Heart left ventricle (tissue), 16 donors: Measurements from ENCODE around the gene LGALS16. TPM values are rescaled to one million over a fixed set of nuclear protein-coding genes. Genes with fewer than 3 reads are reported as not detected.
A peak's percentile ranks its signal among the peaks of the same experiment; 100 is the strongest.

Experiments used
- ATAC-seq, 4 donors: fragments of 200-7000 bp; cut with Tn5 transposase; one replicate each; pipeline ENCODE4 v1.9.1; 2020 to 2022; ENCODE audit warnings: moderate library complexity in 4 of 4, mild to moderate bottlenecking in 3 of 4, moderate number of reproducible peaks in 1 of 4
- DNase-seq, 5 donors: peaks; one replicate each; pipeline ENCODE4 v3.0.0-alpha.2; 2020
- H3K27ac ChIP-seq, 12 donors: fragments of 200-600 bp; sonication (generic) in 4 of 12; one replicate each; pipeline versions ENCODE4 v1.5.0 to v1.8.0; 2016 to 2022; ENCODE audit warnings: mild to moderate bottlenecking in 2 of 12
- H3K27me3 ChIP-seq, 9 donors: fragments of 200-600 bp; sonication (generic) in 2 of 9; one replicate each; pipeline versions ENCODE4 v1.5.1 to v1.8.0; 2016 to 2022; ENCODE audit warnings: mild to moderate bottlenecking in 3 of 9
- H3K36me3 ChIP-seq, 9 donors: fragments of 200-600 bp; sonication (generic) in 2 of 9; one replicate each; pipeline versions ENCODE4 v1.5.0 to v1.8.0; 2018 to 2022; ENCODE audit warnings: mild to moderate bottlenecking in 2 of 9
- H3K4me1 ChIP-seq, 12 donors: fragments of 200-600 bp; sonication (generic) in 4 of 12; one replicate each; pipeline versions ENCODE4 v1.5.0 to v1.8.0; 2016 to 2022; ENCODE audit warnings: mild to moderate bottlenecking in 3 of 12
- H3K4me3 ChIP-seq, 12 donors: fragments of 200-600 bp; sonication (generic) in 4 of 12; one replicate each; pipeline versions ENCODE4 v1.5.0 to v1.8.0; 2017 to 2022; ENCODE audit warnings: mild to moderate bottlenecking in 9 of 12, moderate library complexity in 4 of 12
- H3K9me3 ChIP-seq, 12 donors: fragments of 200-600 bp; sonication (generic) in 4 of 12; one replicate each; pipeline versions ENCODE4 v1.5.0 to v1.8.0; 2016 to 2022; ENCODE audit warnings: mild to moderate bottlenecking in 1 of 12
- CTCF ChIP-seq, 12 donors: fragments of 200-600 bp; sonication (generic) in 4 of 12; IDR thresholded peaks; one replicate each; pipeline versions ENCODE4 v1.5.0 to v1.8.0; 2018 to 2022; ENCODE audit warnings: antibody characterized with exemption in 12 of 12, mild to moderate bottlenecking in 5 of 12
- POLR2A ChIP-seq, 2 donors: fragments of 450-650 bp; IDR thresholded peaks; one replicate each; pipeline ENCODE4 v1.6.1; 2017; ENCODE audit warnings: antibody characterized with exemption in 2 of 2, mild to moderate bottlenecking in 2 of 2, moderate library complexity in 2 of 2
- WGBS, 4 donors: extraction: QIAGEN DNeasy Blood & Tissue Kit in 2 of 4; methylation state at CpG; one replicate each; pipeline versions ENCODE4 v1.1.5 to v1.1.7; 2013 to 2018; 5-methylcytosine and 5-hydroxymethylcytosine counted together
- intact Hi-C, 10 donors: fragments of 100-400 bp; cut with DNase I; formaldehyde crosslinking; loops; one replicate each; pipeline versions ENCODE4 v1.11.1 to v1.14.2; 2022
- polyA plus RNA-seq, 2 donors: library from polyadenylated mRNA; stranded (reverse); fragments of 200-250 nt; gene quantifications; one replicate each; pipeline ENCODE4 v1.2.3, GENCODE V29; 2013
- total RNA-seq, 9 donors: library from RNA; depleted of rRNA in 2 of 9; stranded (reverse); fragments of >200 nt in 2 of 9; fragmentation: NEBNext Ultra II Directional in 3 of 9; extraction: Animal tissue kit (Norgen Biotek cat#: 25700) in 3 of 9; gene quantifications; one replicate each; pipeline versions ENCODE4 v1.1.0 to v1.2.4, GENCODE V29; 2016 to 2023
- donor health status: ischemic (EF 13 %, LVEDD 7.1; RV severe dilation, severe dysfunction).
- donor health status: healthy with polysubstance abuse.
- donor health status: DM: no; HTN: yes; CAD: no.
- donor health status: DM: no; HTN: no; CAD: no.
- donor health status: ischemic (EF 25% LVEDD 6.9; RV normal size, moderate dysfunction).
- donor health status: ischemic (EF 25% LVEDD 5.7; RV mildly dilated, moderate dysfunction).
- donor health status: healthy.
- donor health status: DM: yes; HTN: yes; CAD: no.
- donor health status: ischemic (EF 35%, LVEDD 5.7; RV mildly dilated, moderate dysfunction).
- donor health status: nonischemic (EF 11% LVEDD 7.7; RV severe dilation, severe dysfunction).
- donor health status: DM: yes; HTN: yes; CAD: no.
- donor health status: PGD.
- donor health status: ischemic (EF 29% LVEDD 5.4; RV normal size, mild dysfunction).
- donor health status: nonischemic (EF 23%, LVEDD 6.1; RV moderate dilation, normal function).

Gene LGALS16
- total and polyA plus RNA-seq, 11 donors = not detected

DNA sequence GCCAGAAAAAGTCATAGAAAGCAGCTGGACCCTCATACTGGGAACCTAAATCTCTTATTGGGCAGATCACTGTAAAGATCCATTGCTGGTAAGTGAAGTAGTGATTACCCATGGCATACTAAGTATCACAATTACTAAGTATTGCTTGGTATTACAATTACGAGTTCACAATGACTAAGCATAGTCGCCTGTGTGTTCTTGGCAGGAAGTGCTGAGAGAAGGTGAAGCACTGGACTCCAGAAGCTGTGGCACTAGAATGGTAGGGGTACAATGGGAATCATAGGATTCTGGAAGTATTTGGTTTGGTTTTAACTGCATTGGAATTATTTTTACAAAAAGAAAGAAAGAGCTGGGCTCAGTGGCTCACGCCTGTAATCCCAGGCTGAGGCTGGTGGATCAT lies 20.3 kb downstream of the LGALS16 start:
- 60 to 81% (median 69%) methylated on average over 3 of the region's 3 CpGs for WGBS, 4 donors
- Histone ChIP-seq H3K27ac (no peak overlapping the region), H3K27me3 (peaks cover 0 to 4% (median 0%) of the 10 kb centered on the region in 9 donors), H3K36me3 (no peaks in the 10 kb centered on the region), H3K4me1 (peaks cover 0 to 30% (median 13%) of the 10 kb centered on the region in 12 donors), H3K9me3 (no peaks in the 10 kb centered on the region), H3K4me3 (no peak overlapping the region)
- intact Hi-C loops = no loop called here
- TF ChIP-seq POLR2A (IDR thresholded peaks at IDR 0.05) (no peak), CTCF (IDR thresholded peaks at IDR 0.05) (no peak)
- ATAC-seq = no peak
- DNase-seq = no peak

GRCh38 chr19:39677961-39678889 lies 22.5 kb downstream of the LGALS16 start:
- WGBS, 4 donors = 67 to 71% (median 70%) methylated on average over 10 of the region's 10 CpGs
- TF ChIP-seq CTCF (IDR thresholded peaks at IDR 0.05) (no peak), POLR2A (IDR thresholded peaks at IDR 0.05) (no peak)
- H3K27ac ChIP-seq = peak overlapping the region in 4 of 12 donors; percentile 1 to 84 (median 46)
- H3K9me3 ChIP-seq = no peaks in the 10 kb centered on the region
- ATAC-seq (peak in 3 of 4 donors; percentile 53 to 82 (median 62)), DNase-seq (no peak)
- H3K36me3 ChIP-seq = no peaks in the 10 kb centered on the region
- peaks cover 0 to 4% (median 0%) of the 10 kb centered on the region in 9 donors for H3K27me3 ChIP-seq
- intact Hi-C loops = no loop called here
- H3K4me1 ChIP-seq = peaks cover 0 to 30% (median 13%) of the 10 kb centered on the region in 12 donors
- no peak overlapping the region for H3K4me3 ChIP-seq

DNA sequence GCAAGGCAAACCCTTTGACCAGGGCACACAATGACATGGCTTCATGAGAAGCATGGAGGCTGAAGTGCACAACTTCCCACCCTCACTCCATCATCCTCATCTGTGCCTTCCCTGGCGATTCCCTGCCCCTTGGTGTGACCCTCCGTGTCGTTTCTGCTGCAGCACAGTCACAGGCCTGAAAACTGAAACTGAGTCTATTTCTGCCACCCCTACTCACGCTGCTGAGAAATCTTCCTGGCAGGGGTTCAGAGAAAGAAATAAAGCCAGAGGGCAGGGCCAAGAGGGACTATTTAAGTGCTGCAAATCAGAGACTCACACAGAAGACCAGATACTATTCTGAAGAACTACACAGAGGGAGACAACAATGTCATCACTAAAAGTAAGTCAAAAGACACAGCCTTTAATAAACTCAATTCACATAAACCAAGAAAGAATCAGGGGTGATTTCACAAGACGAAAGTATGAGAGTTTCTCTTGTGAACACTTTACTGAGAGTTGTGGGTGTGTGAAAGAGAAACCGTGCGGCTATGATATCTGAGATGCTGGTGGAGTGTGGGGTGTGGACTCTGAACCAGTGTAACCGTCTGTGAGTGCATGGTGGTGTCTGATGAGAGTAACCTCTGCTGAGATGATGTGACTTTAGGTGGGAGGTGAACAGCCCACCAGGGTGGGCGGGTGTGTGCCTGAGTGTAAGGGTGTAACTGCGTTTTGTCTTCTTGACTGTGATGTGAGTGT lies 23.5 kb downstream of the LGALS16 start:
- H3K4me3 ChIP-seq = peak overlapping the region in 1 of 12 donors; percentile 46
- ATAC-seq (peak; percentile 51 to 90 (median 65)), DNase-seq (no peak)
- intact Hi-C loops = no loop called here
- H3K9me3 ChIP-seq = no peaks in the 10 kb centered on the region
- 35 to 53% (median 41%) methylated on average over 10 of the region's 10 CpGs for WGBS, 4 donors
- no peaks in the 10 kb centered on the region for H3K36me3 ChIP-seq
- H3K27me3 ChIP-seq = peaks cover 0 to 4% (median 0%) of the 10 kb centered on the region in 9 donors
- peaks cover 0 to 30% (median 13%) of the 10 kb centered on the region in 12 donors for H3K4me1 ChIP-seq
- TF ChIP-seq POLR2A (IDR thresholded peaks at IDR 0.05) (no peak), CTCF (IDR thresholded peaks at IDR 0.05) (no peak)
- peak overlapping the region in 4 of 12 donors; percentile 1 to 84 (median 46) for H3K27ac ChIP-seq

DNA sequence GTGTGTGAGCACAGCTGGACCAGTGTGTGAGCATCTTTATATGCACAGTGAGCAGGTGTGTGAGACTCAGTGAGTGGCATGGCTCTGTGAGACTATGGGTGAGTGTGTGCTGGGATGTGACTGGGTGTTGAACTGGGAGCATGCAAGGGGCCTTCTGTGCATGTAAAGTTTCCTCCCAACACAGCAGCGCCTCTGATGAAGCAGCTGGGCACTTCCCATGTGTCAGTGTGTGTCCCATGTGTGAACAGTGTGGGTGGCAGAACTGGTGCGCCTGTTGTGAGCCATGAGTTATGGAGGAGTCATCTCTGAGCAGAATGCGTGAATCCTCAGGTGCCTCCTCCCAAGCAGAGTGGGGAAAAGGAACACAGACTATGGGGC lies 24.1 kb downstream of the LGALS16 start:
- intact Hi-C loops = no loop called here
- H3K36me3 ChIP-seq = no peaks in the 10 kb centered on the region
- peak overlapping the region in 1 of 12 donors; percentile 46 for H3K4me3 ChIP-seq
- WGBS, 4 donors = 74 to 91% (median 85%) methylated on average over 3 of the region's 3 CpGs
- H3K27me3 ChIP-seq = peaks cover 0 to 4% (median 0%) of the 10 kb centered on the region in 9 donors
- H3K4me1 ChIP-seq = peaks cover 0 to 30% (median 13%) of the 10 kb centered on the region in 12 donors
- no peak for DNase-seq
- peak overlapping the region in 1 of 12 donors; percentile 84 for H3K27ac ChIP-seq
- H3K9me3 ChIP-seq = no peaks in the 10 kb centered on the region
- ATAC-seq = no peak
- TF ChIP-seq CTCF (IDR thresholded peaks at IDR 0.05) = no peak
- TF ChIP-seq POLR2A (IDR thresholded peaks at IDR 0.05) = no peak
